HL-60/S4 treated with phorbol 12-myristate 13-acetate at 8.2 ng/mL for 4 days and 3 days (cell line): ENCODE results near the gene CEP295NL.
"Not testable (repeated sequence)": the region's sequence is repeated elsewhere in the genome, so short reads cannot be mapped to it uniquely, and the experiment has no call there.

Experiments used
- in situ Hi-C: fragments of 300-500 bp; cut with MboI; formaldehyde crosslinking; loops from 2 replicates; pipeline ENCODE4 v1.15.0; 2022; ENCODE audit warnings: low sequenced_read_pairs

Gene CEP295NL, protein sequence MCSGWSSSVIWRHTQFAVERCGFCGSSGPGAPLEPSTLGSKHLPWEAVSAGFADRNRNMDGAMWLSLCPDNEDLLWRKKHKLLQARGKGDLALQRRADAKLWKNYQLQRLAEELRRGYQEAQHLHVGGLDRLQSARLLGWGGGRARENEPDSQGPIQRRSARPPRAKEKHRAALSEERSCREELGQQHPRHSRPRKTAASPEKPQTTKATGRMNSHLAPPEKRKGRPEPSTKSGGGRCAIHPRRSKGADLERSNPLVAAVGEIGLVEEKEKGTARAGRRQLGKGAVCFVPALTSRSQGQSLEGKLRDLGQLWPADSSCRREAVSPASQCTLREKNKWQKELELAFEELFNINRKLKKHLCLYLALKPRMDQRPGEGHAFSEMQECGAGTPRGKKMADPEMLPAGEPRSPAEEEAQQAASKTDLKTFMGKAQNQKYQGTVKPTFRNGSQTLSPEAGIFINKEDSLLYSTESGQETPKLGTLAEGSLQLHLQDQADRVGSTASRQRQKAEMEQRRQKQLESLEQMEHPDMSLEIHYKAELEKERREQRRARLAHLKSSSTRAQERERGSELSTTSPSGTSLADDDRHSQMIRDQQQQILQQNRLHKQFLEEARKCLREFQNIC

DNA sequence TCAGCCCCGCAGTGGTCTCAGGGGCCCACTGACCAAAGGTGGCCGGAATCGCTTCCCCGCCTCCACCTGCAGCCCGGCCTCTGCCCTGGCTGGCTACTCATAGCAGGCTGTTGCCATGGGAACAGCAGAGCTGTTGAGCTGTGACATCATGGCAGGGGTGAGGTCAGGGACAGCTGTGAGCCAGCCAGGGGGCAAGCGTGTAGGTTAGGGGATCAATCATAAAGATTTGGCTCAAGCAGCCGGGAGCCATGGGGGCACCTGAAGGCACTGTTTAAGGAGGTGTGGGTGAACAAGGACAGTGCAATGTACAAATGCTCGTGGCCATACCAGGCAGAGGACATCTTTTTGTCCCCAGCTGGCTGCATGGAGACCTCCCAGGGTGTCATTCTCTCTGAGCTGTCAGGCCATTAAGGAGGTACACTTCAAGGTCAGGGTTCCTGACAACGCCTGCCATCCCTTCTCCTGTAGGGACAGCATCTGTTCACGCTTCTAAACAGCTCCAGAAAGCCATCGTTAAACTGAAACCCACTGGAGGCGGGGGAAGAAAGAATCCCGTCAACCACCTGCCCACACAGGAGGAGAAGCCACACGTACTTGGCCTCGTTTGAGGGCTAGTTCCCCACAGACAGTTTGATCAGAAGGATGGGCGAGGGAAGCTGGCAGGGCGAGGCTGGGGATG is at the start of gene CEP295NL:
Gene CEP295NL (minus strand): TSS at position 101 of the 679 bp plus-strand sequence. CDS start 1,373 bp downstream, outside the sequence.
- in situ Hi-C loops: no loop called here

DNA sequence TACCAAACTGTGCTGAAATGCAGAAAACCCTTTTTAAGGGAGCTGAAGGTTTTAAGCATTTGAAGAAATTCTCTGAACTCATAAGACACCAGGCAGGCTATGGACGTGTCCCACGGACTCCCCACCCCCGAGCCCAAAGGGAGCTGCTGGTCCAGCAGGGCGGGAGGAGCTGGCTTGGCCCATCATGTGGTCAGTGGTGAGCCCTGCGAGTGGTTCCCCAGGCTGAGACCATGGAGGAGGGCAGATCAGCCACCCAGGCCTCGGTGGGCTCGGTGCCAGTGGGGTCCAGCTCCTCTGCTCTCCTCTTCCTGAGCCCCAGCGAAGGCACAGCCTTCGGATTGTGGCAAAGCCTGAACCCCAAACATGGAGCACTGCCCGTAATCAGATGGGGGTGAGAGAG is 49.7 kb upstream of the CEP295NL start:
- in situ Hi-C loops: no loop called here

DNA sequence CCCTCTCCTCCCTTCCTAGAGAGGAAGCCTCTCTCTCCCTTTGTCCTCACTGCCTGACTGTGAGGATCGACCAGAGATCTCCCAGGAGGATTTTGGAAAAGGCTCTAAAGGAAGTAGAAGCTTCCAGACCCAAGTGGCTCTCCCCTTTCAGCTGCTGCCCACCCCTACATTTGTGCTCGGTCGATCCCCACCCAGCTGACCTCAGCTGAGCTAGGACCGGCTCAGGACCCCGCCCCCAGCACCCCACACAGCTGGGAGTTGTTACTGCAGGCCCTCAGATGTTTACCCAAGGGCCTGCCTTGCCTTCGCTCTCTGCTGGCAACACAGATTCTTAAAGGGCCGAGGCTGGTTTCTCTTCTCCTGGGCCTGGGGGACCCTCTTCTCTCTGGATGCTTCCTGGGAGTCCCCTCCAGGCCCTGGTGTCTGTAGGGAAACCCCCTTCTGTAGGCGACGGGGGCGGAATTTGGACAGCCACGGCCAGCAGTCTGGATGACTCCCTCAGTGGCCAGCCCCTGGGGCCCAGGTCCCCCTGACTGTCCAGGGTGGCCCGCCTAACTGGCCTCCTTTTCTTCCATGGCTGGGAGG is 49.1 kb upstream of the CEP295NL start:
- in situ Hi-C loops: no loop called here

DNA sequence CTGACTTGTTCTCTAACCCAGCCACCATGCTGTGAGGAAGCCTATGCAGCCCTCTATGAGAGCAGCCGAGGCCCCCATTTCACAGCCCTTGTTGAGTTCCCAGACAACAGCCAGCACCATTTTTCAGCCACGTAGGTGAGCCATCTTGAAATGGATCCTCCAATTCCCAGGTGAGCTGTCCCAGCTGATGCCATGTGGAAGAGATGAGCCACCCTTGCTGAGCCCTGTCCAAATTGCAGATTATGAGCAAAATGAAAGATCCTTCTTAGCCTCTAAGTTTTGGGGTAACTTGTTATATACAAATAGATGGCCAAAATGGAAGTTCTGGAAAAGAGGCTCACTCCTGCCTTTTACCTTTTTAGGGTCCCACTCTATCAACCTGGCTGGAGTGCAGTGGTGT is 47.9 kb upstream of the CEP295NL start:
- in situ Hi-C loops: no loop called here

DNA sequence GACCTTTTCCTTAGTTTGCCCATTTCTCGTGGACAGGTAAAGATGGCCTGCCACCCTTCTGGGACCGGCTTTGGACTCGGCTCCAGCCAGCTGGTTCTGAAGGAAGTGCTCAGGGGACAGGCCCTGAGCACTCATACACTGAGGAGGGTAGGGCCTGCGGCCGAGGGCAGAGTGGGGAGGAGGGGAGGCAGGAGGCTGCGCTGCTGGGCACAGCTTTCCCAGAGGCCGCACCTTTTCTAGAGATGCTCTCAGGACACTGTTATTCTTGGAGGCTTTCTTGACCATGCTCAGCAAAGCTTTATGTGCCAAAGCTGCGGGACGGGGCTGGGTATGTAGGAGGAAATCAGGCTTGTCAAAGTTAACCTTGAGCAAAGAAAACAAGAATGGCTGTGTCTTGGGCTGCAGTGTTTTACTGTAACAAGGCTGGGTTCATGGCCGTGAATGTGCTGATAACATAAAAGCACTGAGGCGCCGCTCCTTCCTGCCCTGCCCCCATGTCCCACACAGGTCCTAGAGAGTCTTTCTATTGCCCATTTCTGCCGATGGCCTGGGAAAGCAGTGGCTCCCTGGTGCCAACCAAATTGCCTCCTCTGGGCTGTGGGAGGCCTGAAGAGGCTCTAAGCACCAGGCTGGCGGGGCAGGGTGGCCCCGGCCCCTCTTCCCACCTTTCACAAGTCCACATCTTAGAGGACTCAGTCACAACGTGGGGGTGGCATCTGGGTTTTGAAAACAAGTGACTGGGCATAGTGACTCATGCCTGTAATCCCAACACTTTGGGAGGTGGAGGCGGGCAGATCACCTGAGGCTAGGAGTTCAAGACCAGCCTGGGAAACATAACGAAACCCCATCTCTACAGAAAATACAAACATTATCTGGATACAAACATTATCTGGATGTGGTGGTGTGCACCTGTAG is 44.5 kb upstream of the CEP295NL start:
- in situ Hi-C loops: no loop called here

DNA sequence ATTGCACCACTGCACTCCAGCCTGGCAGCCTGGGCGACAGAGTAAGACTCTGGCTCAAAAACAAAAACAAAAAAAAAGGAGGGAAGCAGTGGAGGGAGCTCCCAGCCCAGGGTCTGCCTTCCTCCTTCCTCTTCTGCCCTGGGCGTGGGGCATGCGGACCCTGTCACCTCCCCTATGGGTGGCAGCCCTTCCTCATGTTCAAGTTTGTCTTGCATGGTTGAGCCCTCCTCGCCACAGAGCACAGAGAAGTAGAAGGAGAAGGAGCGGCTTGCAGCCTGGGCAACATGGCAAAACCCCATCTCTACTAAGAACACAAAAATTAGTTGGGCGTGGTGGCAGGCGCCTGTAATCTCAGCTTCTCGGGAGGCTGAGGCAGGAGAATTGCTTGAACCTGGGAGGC is 43.6 kb upstream of the CEP295NL start:
- in situ Hi-C loops: no loop called here

DNA sequence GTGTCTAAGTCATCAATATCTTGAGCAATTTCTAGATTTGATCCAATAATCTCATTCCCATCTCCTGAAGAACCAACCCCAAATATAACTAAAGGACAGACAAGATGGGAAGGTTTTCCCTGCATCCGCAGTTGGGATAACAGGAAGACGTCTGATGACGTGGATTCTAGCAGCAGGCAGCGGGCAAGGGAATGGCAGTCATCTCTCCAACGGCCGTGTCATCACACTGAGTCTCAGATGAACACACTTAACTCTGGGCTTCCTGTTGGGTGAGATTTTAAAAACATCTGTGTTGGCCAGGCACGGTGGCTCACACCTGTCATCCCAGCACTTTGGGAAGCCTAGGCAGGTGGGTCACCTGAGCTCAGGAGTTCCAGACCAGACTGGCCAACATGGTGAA is 43.1 kb upstream of the CEP295NL start:
- in situ Hi-C loops: no loop called here

DNA sequence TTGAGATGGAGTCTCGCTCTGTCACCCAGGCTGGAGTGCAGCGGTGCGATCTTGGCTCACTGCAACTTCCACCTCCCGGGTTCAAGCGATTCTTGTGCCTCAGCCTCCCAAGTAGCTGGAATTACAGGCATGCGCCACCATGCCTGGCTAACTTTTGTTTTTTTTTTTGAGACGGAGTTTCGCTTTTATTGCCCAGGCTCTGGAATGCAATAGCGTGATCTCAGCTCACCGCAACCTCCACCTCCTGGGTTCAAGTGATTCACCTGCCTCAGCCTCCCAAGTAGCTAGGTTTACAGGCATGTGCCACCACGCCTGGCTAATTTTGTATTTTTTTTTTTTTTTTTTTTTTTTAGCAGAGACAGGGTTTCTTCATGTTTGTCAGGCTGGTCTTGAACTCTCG is 42.5 kb upstream of the CEP295NL start:
- in situ Hi-C loops: not testable (repeated sequence)

DNA sequence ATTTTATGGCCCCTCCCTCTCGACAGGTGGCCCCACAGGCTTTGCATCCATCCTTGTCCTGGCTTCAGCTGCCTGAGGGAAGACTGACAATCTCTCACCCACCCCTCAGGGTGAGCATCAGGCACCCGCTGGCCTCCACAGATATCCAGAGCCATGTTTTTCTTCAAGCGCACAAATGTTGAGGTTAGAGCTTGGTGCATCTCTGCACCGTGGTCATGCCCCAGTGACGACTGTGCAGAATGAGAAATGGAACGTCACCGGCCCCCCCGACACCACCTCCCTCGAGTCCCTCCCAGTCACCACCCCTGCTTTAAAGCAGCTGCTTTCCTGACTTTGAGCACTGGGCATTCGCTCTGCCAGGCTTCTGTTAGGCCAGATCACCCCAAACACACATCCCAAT is 42.0 kb upstream of the CEP295NL start:
- in situ Hi-C loops: no loop called here

DNA sequence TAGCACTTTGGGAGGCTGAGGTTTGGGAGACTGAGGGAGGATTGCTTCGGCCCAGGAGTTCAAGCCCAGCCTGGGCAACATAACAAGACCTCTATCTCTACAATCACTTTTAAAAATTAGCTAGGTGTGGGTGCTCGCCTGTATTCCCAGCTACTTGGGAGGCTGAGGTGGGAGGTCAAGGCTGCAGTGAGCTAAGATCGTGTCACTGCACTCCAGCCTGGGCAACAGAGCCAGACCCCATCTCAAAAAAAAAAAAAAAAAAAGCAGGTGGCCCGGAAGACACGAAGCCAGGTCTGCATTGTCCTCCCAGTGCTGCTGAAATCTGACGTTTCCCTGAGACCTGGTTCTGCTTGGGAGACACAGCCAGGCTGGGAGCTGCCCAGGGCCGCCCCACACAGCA is 41.0 kb upstream of the CEP295NL start:
- in situ Hi-C loops: no loop called here

DNA sequence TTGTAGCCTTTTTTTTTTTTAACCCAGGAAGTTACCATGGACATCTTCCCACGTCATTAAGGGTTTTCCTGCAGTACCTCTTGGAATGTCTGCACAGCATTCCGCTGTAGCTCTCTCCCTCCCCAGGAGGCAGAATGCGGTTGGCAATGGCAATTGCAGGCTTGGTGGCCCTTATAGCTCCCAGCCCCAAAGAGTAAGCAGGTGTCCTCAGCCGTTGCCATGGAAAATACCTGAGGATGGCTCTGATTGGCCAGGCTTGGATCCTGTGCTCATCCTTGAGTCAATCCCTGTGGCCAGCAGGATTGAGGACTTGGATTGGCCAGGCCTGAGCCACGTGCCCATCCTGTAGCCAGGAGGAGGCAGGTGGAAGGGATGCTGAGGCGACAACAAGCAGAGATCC is 37.7 kb upstream of the CEP295NL start:
- in situ Hi-C loops: no loop called here

DNA sequence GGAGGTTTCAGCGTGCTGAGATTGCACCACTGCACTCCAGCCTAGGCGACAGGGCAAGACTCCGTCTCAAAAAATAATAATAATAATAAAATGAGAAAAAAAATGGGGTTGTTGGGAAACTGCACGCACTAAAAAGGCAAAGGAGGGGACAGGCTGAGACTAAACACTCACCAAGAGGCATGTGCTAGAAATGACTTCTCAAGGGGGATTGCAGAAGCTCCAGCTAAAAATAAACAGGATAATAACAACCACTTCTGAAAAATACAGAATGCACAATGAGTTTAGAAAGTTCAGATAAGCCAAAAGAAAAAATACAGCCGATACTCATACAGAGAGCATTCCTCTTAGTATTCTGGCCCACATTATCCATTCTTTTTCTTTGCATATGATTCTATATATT is 37.3 kb upstream of the CEP295NL start:
- in situ Hi-C loops: no loop called here

DNA sequence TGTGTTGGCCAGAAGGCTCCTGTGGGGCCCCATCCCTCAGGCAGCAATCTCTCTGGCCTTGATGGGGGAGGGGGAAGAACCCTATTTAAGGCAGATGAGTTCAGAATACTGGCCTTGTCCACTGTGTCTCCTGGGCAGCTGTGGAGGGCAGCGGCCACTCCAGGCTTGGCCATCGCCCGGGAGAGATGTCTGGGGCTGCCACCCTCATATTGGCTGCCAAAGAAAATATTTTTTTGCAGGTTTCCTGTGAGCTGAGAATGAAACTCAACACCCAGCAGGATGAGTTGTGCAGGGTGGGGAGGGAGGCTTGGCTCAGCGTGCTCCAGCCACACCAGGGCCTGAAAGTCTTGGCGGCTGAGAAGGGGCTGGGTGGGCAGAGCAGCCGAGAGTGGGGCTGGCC is 36.6 kb upstream of the CEP295NL start:
- in situ Hi-C loops: no loop called here

DNA sequence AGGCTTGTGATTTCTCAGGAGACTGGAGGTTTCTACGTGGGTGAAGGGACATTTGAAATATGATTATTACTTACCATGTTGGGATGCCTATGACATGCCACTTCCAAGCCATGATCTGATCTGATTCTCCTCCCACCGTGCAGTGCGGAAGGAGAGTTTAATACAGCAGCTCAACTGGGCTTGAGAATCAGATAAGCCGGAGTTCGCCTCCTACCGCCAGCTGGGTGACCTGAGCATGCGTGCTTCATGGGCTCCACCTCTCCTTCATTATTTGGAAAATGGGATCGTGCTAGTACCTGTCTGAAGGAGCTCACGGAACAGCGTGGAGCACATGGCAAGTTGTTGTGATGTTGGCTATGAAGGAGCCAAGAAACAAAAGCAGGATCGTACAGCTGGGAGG is 34.6 kb upstream of the CEP295NL start:
- in situ Hi-C loops: no loop called here

DNA sequence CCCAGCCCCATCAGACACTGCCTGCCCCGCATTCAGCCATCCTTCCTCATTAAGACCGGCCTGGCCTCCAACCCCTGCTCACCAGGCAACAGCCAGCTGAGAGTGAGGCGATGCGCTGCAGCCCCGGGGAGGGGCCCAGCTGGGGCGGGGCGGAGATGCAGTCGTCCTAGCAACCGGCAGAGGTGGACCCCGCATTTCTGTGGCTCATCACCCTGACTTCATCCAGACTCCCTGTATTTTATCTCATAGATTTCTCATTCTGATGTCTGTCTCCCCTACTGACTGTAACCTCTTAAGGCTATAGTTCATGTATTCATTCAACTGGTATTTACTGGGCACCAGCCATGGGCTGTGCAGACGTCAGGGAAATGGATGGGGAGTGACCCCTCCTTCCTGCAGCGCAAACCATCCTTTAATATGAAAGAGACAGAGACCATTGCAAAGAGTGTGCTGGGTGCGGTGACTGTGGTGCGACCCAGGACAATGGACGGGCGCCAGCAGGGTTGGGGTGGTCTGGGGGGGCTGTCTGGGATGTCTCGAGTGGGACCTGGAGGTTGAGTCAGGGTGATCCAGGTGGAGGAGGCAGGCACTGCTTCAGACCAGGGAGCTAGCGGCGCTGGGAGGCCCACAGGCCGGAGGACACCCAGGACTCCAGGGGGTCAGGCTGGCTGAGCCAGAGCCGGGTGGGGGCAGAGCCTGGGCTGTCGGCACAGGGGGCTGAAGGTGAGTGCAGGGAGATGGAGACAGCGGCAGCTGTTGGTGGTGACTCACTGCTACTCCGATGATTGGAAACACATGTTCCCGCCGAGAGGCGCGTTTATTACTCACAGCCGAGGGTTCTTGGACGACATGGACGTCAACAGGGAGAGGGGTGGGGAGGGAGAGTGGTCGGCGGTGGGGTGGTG is 32.7 kb upstream of the CEP295NL start:
- in situ Hi-C loops: no loop called here

DNA sequence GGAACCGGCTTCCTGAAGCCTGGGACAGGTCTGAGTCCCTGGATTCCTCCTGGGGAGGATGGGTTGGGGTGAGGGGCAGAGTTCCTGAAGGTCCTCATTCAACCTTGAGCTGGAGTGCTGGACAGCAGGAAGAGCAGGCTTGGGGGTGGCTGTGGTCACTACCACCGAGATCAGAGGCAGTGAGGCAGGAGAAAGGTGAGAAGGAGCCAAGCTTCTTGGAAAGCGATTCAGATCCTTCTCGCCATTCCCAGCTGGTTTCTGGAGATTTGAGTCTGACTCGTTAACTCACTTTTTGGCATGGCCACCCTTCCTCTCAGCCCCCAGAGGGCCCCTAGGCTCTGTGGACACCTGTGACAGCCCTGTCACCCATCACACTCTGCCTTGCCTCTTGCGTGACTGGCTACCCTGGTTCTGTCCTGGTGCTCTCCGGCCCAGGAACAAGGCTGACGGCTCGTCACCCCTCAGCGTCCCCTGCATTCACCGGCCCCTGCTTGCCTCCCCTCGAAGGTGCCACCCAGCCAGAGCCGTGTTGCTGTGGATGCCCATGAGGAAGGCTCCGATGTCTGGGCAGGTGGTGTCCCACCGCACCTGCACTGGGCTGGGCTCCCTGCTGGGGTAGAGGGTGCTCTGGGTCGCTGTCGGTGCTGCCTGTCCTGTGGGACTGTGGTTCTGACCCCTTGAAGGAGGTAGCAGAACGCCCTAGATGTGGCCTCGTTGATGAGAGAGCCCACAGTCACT is 31.8 kb upstream of the CEP295NL start:
- in situ Hi-C loops: no loop called here

DNA sequence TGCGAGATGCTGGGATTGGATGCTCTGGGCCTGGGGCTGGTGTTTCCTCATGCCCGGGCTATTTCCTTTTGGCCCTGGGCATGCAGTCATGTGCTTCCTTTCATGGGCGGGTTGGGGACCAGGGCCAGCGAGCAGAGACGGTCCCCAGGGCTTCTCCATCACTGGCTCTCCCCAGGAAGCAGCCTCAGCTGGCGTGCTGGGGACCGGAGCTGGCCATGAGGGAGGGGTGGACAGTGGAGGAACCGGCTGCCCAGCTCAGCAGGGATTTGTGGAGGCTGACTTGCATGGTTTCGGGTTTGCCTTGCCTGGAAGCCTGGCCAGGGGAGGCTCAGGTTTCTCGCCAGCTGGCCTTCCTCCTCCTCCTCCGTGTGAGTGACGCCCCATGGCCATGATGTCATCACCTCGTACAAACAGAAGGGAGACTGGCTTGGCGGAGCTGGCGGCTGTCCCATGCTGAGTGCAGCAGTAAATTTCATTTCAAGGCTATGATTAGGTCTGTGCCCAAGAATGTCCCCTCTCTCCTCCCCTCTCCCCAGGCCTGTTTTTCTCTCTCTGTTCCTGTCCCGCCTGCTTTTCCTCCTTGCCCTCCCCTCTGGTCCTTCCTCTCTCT is 31.1 kb upstream of the CEP295NL start:
- in situ Hi-C loops: no loop called here
